Epidermal melanocyte (primary cell): ENCODE measurements around the gene PTPRF.

Source experiments
- DNase-seq: peaks from one replicate; pipeline ENCODE4 v3.0.0; 2011; ENCODE audit warnings: low spot score; ENCODE audit not compliant: insufficient read length

PTPRF gene

DNA sequence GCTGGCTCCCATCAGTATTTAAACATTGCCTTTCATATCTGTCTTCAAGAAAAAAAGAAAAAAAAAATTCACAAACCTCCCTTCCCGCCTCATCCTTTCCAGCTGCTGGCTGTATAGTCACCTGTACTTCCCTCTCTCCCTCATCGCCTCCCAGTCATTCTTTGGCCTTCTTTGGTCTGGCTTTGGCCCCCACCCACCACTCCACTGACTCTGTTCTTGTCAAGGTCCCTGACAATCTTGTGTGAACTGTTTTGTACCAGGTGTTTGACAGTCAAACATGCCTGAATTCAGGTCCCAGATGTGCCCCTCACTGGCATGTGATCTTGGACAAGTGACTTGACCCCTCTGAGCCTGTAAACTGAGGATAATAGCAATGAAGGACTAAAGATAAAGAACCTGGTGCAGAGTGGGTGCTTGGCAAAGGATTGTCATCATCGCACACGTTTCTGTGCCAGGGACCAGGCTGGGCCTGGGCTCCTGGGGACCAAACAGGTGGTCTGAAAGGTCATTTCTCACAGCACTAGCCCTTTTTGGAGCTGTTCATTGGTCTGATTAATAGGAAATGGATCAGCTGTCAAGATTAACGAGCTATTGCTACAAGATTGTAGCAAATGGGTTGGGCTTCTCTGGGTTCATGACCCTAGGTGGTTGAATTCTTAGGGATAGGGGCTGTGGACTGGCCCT, 21.5 kb downstream of the PTPRF start:
- no peak for DNase-seq

DNA sequence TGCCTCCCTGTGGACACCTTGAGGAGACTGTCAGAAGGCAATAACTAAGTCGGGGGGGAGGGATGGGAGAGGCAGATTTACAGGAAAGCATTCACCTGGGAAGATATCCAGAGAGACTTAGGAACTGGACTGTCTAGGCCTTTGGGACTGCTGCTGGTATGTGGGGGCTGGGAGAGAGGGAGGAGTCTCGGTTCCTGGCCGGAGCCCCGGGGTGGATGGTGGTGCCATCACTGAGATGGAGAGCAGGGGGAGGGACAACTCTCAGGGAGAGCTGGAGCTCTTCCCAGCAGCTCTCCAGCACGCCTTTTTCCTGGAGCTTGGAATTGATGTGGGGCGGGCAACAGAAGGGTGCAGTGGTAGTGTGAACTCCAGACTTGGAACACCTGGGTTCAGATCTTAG, 22.1 kb downstream of the PTPRF start:
- no peak for DNase-seq

DNA sequence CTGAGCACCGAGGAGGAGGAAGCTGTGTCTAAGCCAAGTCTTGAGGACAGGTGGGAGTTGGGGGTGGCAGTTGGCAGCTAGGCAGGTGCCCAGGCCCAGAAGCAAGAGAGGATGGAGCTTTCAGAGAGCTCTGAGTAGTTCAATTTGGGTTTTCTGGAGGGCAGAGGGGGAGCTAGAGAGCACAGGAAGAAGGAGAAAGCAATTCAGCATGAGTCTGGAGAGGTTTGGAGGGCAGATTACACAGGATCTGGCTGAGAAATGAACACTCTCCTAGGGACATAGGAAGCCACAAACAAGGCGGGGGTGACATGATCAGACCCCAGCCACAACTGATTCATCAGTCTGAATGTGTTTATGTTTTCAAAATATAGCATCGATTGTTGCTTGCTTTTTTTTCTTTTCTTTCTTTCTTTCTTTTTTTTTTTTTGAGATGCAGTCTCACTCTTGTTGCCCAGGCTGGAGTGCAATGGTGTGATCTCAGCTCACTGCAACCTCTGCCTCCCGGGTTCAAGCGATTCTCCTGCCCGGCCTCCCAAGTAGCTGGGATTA, 23.8 kb downstream of the PTPRF start:
- peak; percentile 72 for DNase-seq

DNA sequence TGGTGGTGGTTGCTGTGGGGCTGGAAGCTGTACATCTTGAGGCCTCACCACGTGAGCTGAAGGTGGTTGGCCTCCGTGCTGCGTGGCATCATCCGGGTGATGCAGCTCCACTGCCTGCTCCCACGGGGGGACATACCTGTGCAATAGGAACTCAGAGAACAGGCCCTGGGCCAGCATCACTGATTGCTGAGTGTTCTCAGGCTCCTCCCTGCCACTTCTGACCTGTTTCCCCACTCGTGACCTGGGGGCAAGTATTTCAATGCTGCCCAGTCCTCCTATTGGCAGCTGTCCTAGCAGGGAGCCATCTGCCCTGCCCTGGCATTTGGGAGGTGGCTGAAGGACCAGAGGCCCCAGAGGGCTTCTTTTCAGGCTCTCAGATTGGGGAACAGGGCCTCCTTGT, 26.1 kb downstream of the PTPRF start:
- DNase-seq, result no peak

DNA sequence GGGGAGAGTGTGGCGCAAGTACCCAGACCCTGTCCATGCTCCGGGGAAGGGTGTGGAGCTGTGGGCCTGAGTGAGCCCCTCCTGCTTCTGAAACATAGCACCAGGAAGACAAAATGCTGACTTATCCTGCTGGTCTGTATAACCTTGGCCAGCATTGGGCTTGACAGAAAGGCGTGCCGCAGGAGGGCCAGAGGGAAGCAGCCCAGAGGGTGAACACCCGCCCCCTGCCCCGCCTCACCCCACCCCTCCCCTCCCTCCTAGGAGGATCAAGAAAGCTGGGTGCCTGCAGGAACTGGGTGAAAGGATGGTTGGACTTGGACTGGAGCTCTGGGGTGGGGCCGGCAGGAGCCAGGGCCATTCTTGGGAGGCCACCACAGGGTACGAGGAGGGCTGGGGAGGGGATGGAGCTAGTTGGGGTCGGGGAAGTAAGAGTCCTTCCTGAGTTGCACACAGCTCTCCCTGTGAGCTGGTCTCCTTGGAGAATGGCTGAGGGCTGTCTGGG, 27.1 kb downstream of the PTPRF start:
- no peak for DNase-seq

DNA sequence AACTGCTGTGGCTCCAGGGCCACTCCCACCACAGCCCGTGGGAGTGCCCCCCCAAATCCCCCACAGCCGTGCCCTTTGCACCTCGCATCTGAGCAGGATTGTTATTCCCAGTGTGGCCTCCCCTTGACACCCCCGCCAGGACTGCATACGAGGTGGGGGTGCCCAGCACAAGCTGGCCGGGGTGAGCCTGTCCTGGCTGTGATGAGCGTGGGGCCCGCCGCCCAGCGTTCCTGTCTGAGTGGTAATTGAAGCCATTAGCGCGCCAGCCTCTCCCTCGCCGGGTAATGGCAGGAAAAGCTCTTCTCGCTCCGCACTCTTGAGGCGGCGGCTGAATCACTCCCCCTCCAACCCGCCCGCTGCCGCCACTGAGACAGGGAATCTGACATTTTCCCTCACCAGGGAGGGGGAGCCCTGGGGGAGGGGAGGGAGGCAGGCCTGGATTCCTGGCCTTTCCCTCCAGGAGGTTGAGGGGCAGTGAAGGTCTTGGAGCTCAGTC, 27.7 kb downstream of the PTPRF start:
- DNase-seq, result no peak

DNA sequence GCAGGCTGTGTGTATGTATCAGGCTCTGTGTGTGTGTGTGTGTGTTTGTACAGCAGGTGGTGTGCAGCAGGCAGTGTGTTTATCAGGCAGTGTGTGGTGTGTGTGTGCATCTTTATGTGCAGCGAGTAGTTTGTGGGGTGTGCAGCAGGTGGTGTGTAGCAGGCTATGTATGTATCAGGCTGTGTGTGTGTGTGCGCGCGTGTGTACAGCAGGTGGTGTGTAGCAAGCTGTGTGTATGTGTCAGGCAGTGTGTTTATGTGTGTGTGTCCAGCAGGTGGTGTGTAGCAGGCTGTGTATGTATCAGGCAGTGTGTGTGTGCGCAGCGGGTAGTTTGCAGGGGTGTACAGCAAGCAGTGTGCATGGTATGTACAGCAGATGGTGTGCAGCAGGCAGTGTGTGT, 29.0 kb downstream of the PTPRF start:
- DNase-seq, result no peak

DNA sequence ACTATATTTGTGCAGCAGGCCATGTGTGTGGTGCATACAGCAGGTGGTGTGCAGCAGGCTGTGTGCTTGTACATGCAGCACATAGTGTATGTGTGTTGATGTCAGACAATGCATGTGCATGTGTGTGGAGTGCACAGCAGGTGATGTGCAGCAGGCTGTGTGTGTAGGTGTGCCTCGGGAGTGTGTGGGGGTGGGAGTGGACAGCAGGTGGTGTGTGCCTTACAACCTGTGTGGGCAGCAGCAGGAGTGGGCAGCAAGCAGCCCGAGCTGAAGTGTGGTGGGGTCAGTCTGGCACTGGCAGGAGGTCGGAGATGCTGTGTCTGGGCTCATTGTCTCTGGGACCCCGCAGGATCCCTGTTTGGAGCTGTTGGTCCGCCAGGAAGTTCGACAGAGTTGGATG, 29.6 kb downstream of the PTPRF start:
- DNase-seq, result no peak

DNA sequence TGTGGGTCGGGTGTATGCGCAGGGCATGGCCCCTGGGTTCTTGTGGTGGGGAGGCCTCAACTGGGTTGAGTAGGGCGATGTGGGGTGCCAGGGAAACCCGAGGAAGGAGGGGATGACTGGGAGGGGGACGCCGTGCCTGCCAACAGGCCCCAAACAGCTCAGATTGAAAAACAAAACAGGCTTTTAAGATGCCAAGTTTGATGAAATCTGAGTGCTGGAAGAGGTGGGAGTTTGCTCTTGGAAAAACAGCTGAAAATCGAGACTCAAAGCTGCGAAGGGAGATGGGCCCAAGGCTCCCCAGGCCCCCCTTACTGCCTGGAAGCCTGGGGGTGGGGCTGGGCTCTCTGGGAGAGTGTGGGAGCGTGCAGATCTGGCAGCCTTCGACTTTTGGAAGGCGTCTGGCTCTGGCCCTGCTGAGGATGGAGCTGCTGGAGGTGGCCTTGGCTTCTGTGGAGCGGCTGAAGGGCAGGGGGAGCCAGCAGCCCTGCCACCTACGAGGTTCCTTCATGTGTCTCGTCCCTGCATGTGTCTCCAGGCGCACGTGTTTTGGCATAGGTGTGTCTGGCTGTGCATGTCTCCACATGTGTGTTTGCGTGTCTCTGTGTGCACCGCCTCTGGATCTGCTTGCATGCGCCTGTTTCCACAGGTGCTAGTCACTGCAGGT, 33.3 kb downstream of the PTPRF start:
- DNase-seq, result no peak

DNA sequence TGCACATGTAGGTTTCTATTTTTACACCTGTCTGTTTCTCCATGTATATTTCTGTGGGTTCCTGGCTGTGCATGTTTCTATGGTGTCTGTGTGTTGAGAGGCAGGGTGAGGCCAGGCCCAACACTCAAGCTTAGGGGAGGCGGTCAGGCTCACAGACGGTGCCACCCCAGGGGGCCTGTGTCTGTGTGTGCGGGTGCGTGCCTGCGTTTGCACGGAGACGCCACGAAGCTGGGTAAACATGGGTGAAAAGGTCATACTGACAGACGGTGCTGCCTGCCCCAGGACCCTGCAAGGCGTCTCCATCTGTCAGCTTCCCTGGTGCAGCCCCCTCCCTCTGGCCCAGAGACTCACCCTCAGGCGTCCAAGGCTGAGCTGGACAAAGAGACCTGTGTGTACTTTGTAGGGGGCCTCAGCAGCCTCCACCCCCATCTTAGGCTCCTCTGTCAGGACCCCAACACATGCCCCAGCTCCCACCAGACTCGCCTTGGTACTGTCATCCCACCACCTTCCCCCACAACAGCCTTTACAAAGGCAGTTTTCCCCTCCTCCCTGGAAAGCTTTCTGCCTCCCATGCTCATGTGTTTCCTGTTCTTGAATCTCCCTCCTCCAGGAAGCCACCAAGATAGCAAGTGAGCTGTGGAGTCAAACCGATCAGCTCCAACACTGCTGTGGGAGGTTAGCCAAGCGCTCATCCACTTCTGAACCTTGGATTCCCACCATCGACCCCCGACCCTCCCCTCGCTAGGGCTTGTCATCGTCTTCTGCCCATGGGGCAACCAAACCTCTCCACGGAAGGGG, 34.1 kb downstream of the PTPRF start:
- DNase-seq, result no peak

DNA sequence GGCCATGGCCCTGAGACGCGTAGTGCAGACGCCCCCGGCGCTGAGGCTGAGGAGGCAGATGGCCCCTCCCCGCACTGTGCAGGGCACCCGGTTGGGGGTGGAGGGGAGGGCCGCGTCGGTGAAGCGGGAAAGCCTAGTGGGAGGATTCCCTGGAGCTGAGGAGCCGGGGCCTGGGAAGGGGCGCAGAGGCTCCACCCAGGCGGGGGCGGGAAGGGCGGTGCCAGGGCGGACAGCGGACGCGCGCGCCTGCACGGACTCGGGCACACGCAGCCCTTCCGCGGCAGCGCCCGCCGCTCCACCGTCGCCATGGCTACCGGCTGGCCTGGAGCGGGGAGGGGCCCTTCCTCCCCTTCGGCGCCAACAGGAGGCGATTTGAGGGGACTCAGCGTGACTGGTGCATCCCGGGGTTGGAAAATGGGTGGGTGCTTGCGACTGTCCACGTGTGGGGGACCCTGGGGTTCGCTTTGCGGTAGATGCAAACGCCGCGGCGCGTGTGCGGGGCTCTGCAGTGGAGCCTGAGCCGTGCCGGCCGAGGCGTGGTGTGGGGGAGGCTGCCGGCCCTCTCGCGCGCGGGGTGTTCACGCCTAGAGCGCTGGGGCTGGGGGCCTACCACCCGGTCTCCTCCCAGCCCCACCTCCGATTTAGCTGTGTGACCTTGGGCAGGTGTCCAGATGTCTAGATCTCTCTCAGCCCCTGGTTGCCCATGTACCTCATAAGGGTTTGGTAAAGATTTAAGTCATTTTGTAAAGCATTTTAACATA, 35.1 kb downstream of the PTPRF start:
- DNase-seq, result peak; percentile 77

DNA sequence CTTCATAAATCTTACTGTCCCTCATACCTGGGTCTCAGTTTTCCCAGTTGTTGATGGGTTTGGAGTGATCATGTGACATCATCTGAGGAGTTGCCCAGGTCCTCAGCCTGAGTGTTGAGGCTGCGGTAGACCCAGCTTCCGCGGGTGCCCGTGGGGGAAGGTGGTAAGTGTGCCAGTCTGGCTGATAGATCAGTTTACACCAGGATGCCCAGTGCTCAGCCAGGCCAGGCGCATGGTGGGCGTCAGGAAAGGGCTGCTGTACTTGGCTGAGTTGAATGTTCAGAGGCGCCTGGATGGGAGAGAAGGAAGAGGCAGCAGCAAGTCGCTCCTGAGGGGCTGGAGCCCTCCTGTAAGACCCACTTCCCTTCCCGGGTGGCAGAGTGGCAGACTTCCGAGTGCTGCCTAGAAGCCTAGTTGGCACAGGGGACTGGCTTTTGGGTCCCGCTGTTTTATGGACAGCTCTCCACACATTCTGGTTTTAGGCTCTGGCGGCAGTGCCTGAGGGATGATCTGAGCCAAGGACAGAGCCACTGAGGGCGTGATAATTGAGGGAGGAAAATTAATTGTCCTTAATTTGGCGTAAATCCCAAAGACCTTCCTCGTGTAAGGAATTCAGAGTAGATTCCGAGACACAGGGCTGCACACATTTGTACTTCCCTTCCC, 35.8 kb downstream of the PTPRF start:
- DNase-seq, result no peak

DNA sequence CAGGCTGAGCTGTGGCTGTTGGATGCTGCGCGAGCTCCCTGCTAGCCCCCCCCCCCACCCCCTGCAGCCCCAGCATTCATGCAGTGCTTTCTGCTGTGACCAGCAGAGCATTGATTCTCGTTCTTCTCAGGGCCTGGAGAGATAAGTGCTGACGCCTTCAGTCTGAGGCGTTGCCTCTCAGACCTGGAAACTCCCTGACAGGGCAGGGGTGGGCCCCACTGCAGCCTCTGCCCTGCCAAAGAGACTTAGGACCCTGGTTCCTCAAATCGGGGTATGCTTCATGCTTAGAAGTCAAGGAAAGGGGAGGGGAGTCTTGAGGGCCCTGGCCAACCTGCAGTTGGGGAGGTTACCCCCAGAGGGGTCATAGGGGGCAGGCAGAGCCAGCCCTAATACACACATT, 38.5 kb downstream of the PTPRF start:
- no peak for DNase-seq

DNA sequence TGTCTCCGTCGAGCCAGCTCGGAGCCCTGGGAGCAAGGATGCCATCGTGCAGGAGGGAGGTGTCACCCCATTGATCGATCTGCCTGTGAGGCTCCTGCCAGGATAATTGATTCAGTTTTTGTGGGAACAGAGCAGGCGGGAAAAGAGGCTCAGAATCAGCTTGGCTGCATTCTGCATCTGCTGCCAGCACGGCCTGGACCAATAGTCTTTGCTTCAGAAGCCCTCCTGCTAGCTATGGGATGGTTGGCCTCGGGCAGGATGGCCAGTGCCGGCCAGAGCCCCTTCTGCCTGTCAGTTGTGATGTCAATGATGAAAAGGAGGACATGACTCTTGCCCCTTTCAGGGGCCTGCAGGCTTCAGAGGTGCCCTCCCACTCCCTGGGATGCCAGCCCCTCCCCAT, 39.6 kb downstream of the PTPRF start:
- no peak for DNase-seq

DNA sequence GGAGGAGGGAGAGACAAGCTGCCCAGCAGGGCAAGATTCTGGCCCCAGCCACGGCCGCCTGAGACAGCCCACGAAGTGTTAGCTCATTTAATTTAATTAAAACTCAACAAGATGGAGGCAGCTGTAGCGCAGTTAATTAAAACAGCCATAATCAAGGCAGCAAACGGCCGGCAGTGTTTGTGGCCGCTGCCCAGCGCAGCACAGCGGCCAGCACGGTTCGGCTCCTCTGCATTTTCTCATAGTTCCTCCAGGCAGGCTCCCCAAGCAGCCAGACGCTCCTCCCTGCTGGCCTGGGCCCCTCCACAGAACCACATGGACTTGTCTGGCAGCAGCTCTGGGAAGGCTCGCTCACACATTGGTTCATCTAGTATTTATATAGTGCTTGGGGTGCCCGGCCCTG, 40.0 kb downstream of the PTPRF start:
- no peak for DNase-seq

DNA sequence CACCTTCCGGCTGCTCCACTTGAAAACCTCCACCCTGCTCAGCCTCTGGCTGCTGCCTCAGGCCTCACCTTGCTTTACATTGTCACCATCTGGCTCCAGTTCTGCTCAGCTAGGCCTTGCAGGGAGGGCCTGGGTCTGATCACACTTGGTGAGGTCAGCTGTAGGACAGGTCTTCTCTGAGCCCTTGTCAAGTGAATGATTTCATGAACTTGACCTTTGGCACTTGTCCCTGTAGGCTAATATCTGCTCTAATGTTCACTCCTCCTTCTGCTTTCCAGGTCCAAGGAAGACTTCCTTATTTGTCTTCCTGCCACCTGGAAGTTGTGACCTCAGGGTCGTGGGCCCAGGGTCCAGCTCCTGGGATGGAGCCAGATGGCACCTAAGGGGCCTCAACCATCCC, 41.4 kb downstream of the PTPRF start:
- DNase-seq, result no peak

DNA sequence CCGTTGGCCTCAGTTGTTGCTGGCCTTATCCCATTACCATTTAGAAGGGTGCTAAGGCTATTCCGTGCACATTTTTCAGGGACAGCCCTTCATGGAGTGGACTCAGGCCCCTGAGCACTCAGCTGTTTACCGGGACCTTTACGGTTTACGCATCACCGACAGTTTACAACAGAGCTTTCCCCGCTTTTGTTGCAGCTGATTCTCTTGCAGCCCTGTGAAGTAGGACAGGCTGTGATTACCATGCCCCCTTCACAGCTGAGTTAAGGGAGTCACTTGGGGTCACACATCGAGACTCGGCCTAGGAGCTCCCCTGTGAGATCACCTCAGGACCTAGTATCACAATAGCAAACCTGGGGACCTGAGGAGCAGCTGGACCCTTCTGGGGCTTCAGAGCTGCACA, 41.9 kb downstream of the PTPRF start:
- DNase-seq, result no peak

DNA sequence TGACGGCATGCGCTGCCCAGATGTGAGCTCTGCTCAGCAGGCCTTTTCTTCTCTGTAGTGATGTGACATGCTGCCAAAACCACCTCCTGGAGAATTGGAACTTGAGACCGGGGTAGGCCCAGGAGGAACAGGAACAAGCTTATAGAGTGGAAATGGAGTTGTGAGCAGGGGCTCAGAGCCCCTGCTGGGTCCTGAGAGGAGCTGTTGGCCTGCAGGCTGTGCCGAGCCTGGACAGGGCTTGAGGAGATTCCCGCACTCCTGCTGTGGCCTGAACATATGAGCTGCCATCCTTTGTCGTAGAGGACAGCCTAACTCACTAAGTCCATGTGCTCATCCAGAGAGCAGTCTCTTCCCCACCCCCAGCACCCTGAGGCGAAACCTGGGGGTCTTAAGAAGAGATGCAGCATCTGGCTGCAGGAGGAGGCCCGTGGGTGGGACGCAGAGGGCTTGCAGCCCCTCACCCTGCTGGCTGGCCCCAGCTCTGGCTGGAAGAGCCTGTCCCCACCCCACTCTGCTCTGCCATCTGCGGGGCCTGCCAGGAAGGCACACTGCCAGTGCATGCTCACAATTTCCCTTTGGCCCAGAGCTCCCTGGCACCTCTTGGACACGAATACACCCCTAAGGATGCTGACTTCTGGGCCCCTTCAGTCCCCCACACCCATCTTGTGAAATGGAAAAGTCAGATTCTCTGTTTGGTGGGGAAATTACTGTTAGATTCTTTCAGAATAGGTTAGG, 42.5 kb downstream of the PTPRF start:
- no peak for DNase-seq

DNA sequence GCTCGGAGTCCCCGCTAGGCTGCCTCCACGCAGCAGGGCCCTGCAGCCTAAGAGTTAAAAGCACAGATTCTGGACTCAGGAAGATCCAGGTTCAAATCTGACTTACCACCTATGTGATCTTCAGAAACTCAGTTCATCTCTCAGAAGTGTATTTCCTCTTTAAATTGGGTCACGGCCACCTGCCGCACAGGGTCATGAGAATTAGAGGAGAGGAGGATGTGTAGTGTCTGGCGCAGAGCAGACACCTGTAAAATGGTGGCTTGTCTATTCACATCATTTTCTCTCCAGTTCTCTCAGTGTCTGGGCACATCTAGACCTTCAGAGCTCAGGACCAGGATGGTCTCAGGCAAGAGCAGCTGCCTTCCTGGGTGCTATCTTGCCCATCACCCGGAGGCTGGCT, 45.8 kb downstream of the PTPRF start:
- no peak for DNase-seq
